Measurements from ENCODE around the gene RHOT2.

The RHOT2 gene

GRCh38 chr16:667780-668518 is at the start of gene RHOT2:
TSS of gene RHOT2 (plus strand) at chr16:668132. CDS start at chr16:668200, 68 bp downstream.
- in situ Hi-C loops (cut with HindIII; ENCODE audit: low sequenced_read_pairs) = no loop called here

GRCh38 chr16:619476-620100 is 48.3 kb upstream of the RHOT2 start:
- in situ Hi-C loops (cut with HindIII; ENCODE audit: low sequenced_read_pairs) = no loop called here

- in situ Hi-C loops (cut with HindIII; ENCODE audit: low sequenced_read_pairs) = no loop called here
Observed at GRCh38 chr16:620700-621525, 47.0 kb upstream of the RHOT2 start.

- in situ Hi-C loops (cut with HindIII; ENCODE audit: low sequenced_read_pairs) = no loop called here
Observed at GRCh38 chr16:621526-622105, 46.3 kb upstream of the RHOT2 start.

GRCh38 chr16:622920-623280 is 45.0 kb upstream of the RHOT2 start:
- in situ Hi-C loops (cut with HindIII; ENCODE audit: low sequenced_read_pairs) = no loop called here

GRCh38 chr16:624526-625070 is 43.3 kb upstream of the RHOT2 start:
- in situ Hi-C loops (cut with HindIII; ENCODE audit: low sequenced_read_pairs) = no loop called here

GRCh38 chr16:625117-625976 is 42.6 kb upstream of the RHOT2 start:
- in situ Hi-C loops (cut with HindIII; ENCODE audit: low sequenced_read_pairs) = no loop called here

GRCh38 chr16:625977-626765 is 41.8 kb upstream of the RHOT2 start:
- in situ Hi-C loops (cut with HindIII; ENCODE audit: low sequenced_read_pairs) = no loop called here

- in situ Hi-C loops (cut with HindIII; ENCODE audit: low sequenced_read_pairs) = no loop called here
Observed at GRCh38 chr16:626787-627453, 41.0 kb upstream of the RHOT2 start.

GRCh38 chr16:627454-628239 is 40.3 kb upstream of the RHOT2 start:
- in situ Hi-C loops (cut with HindIII; ENCODE audit: low sequenced_read_pairs) = no loop called here

GRCh38 chr16:628321-629061 is 39.4 kb upstream of the RHOT2 start:
- in situ Hi-C loops (cut with HindIII; ENCODE audit: low sequenced_read_pairs) = no loop called here

GRCh38 chr16:629185-629832 is 38.6 kb upstream of the RHOT2 start:
- in situ Hi-C loops (cut with HindIII; ENCODE audit: low sequenced_read_pairs) = no loop called here

GRCh38 chr16:629833-630248 is 38.1 kb upstream of the RHOT2 start:
- in situ Hi-C loops (cut with HindIII; ENCODE audit: low sequenced_read_pairs) = no loop called here

GRCh38 chr16:630249-630814 is 37.6 kb upstream of the RHOT2 start:
- in situ Hi-C loops (cut with HindIII; ENCODE audit: low sequenced_read_pairs) = no loop called here

- in situ Hi-C loops (cut with HindIII; ENCODE audit: low sequenced_read_pairs) = no loop called here
Observed at GRCh38 chr16:630815-631405, 37.0 kb upstream of the RHOT2 start, which contains the start of gene WFIKKN1. TSS of gene WFIKKN1 (plus strand) at chr16:630985. CDS start at chr16:631254, 269 bp downstream.

- in situ Hi-C loops (cut with HindIII; ENCODE audit: low sequenced_read_pairs) = no loop called here
Observed at GRCh38 chr16:631808-632358, 36.0 kb upstream of the RHOT2 start.

All from DLD1 (cell line).